Neural cell (in vitro differentiated cells): Measurements from ENCODE around the gene LIMS1. TPM values are rescaled to one million over a fixed set of nuclear protein-coding genes. Genes with fewer than 3 reads are reported as not detected.

ENCODE experiments used
- H2AFZ ChIP-seq: fragments of 200-600, 300-800 bp; sonication (generic), shearing (Covaris generic); 2 replicates; pipeline ENCODE4 v1.6.0; 2014; ENCODE audit warnings: low read depth, mild to moderate bottlenecking, antibody characterized with exemption, low read length, moderate library complexity
- H3F3A ChIP-seq: fragments of 200-600 bp; shearing (Covaris generic); 2 replicates; pipeline ENCODE4 v1.6.1; 2016; ENCODE audit warnings: mild to moderate bottlenecking, moderate library complexity, mixed read lengths, antibody characterized with exemption, low read length; ENCODE audit not compliant: insufficient read depth, poor library complexity, severe bottlenecking
- H3K27ac ChIP-seq: fragments of 200-600, 300-800 bp; sonication (generic), shearing (Covaris generic); 2 replicates; pipeline ENCODE4 v1.5.1; 2014; ENCODE audit warnings: mild to moderate bottlenecking, low read length, moderate library complexity
- H3K27me3 ChIP-seq: fragments of 300-800, 200-600 bp; sonication (generic), shearing (Covaris generic); 2 replicates; pipeline ENCODE4 v1.6.0; 2014; ENCODE audit warnings: mild to moderate bottlenecking, low read depth, low read length, moderate library complexity; ENCODE audit not compliant: insufficient read depth
- H3K36me3 ChIP-seq: fragments of 300-800, 200-600 bp; sonication (generic), shearing (Covaris generic); 2 replicates; pipeline ENCODE4 v1.5.1; 2014; ENCODE audit warnings: mild to moderate bottlenecking, antibody characterized with exemption, low read length, moderate library complexity; ENCODE audit not compliant: insufficient read depth
- H3K4me2 ChIP-seq: fragments of 300-800, 200-600 bp; sonication (generic), shearing (Covaris generic); 2 replicates; pipeline ENCODE4 v1.6.0; 2014; ENCODE audit warnings: mild to moderate bottlenecking, low read length
- H3K4me3 ChIP-seq: fragments of 300-800, 200-600 bp; sonication (generic), shearing (Covaris generic); 2 replicates; pipeline ENCODE4 v1.5.1; 2014; ENCODE audit warnings: mild to moderate bottlenecking, low read length, moderate library complexity
- H3K79me2 ChIP-seq: fragments of 200-600 bp; shearing (Covaris generic); replicated peaks from 2 replicates; pipeline ENCODE4 v1.6.0; 2014; ENCODE audit warnings: mild to moderate bottlenecking, low read length, moderate library complexity; ENCODE audit not compliant: insufficient read depth
- H3K9ac ChIP-seq: fragments of 300-800, 200-600 bp; sonication (generic), shearing (Covaris generic); 2 replicates; pipeline ENCODE4 v1.6.1; 2016; ENCODE audit warnings: mild to moderate bottlenecking, low read length, mixed read lengths
- H3K9me2 ChIP-seq: fragments of 200-600 bp; shearing (Covaris generic); 2 replicates; pipeline ENCODE4 v1.6.1; 2016; ENCODE audit warnings: mild to moderate bottlenecking, low read length, mixed read lengths; ENCODE audit not compliant: insufficient read depth
- H3K9me3 ChIP-seq: fragments of 200-600, 300-800 bp; sonication (generic), shearing (Covaris generic); 2 replicates; pipeline ENCODE4 v1.6.1; 2016; ENCODE audit warnings: mild to moderate bottlenecking, mixed run types, low read length, moderate library complexity, mixed read lengths
- H4K20me1 ChIP-seq: fragments of 200-600 bp; shearing (Covaris generic); 2 replicates; pipeline ENCODE4 v1.6.1; 2016; ENCODE audit warnings: mild to moderate bottlenecking, mixed run types; ENCODE audit not compliant: insufficient read depth
- CTCF ChIP-seq: fragments of 450-650 bp; IDR thresholded peaks from 2 replicates; pipeline ENCODE4 v1.5.1; 2014; ENCODE audit warnings: antibody characterized with exemption, mild to moderate bottlenecking, moderate library complexity; ENCODE audit not compliant: poor library complexity, severe bottlenecking
- EP300 ChIP-seq: fragments of 450-650 bp; conservative IDR thresholded peaks from 2 replicates; pipeline ENCODE4 v1.6.1; 2014; ENCODE audit warnings: antibody characterized with exemption, mild to moderate bottlenecking, moderate library complexity; ENCODE audit not compliant: poor library complexity, severe bottlenecking
- EZH2 ChIP-seq: fragments of 200-600, 300-800 bp; shearing (Covaris generic), sonication (generic); IDR thresholded peaks from 2 replicates; pipeline ENCODE4 v1.6.1; 2014; ENCODE audit warnings: antibody characterized with exemption, low read length, borderline replicate concordance, mild to moderate bottlenecking; ENCODE audit not compliant: insufficient read depth, poor library complexity, severe bottlenecking
- MXI1 ChIP-seq: fragments of 450-650 bp; conservative IDR thresholded peaks from 2 replicates; pipeline ENCODE4 v1.6.1; 2014; ENCODE audit warnings: antibody characterized with exemption, mild to moderate bottlenecking; ENCODE audit not compliant: poor library complexity, severe bottlenecking
- POLR2AphosphoS5 ChIP-seq: IDR thresholded peaks from 2 replicates; pipeline ENCODE4 v1.6.1; 2012
- RAD21 ChIP-seq: fragments of 450-650 bp; conservative IDR thresholded peaks from 2 replicates; pipeline ENCODE4 v1.6.1; 2014; ENCODE audit warnings: antibody characterized with exemption, mild to moderate bottlenecking, moderate library complexity
- REST ChIP-seq: IDR thresholded peaks from 2 replicates; pipeline ENCODE4 v1.6.1; 2012; ENCODE audit warnings: borderline replicate concordance
- SMC3 ChIP-seq: fragments of 450-650 bp; conservative IDR thresholded peaks from 2 replicates; pipeline ENCODE4 v1.6.1; 2014; ENCODE audit warnings: antibody characterized with exemption, mild to moderate bottlenecking, moderate library complexity; ENCODE audit not compliant: poor library complexity
- TAF1 ChIP-seq: IDR thresholded peaks from 2 replicates; pipeline ENCODE4 v1.6.1; 2012; ENCODE audit warnings: low read depth
- polyA plus RNA-seq: library from polyadenylated mRNA; depleted of rRNA; stranded (reverse); fragments of >200 nt; gene quantifications from 2 replicates; pipeline ENCODE4 v1.2.3, GENCODE V29; 2014

LIMS1 gene
- polyA plus RNA-seq, 1 donor from 2014 or later = 12.3 TPM

GRCh38 chr2:108604196-108604595 lies 69.9 kb downstream of the LIMS1 start:
- Histone ChIP-seq H2AFZ (no peak overlapping the region), H3K27ac (no peak overlapping the region), H3K27me3 (no peaks in the 10 kb centered on the region), H3K9me2 (no peaks in the 10 kb centered on the region), H3K4me2 (no peak overlapping the region), H3F3A (no peaks in the 10 kb centered on the region), H3K4me3 (no peak overlapping the region), H4K20me1 (no peaks in the 10 kb centered on the region), H3K79me2 (no peaks in the 10 kb centered on the region), H3K36me3 (no peaks in the 10 kb centered on the region), H3K9ac (no peak overlapping the region), H3K9me3 (no peaks in the 10 kb centered on the region)
- TF ChIP-seq EP300 (no peak), POLR2AphosphoS5 (no peak), EZH2 (no peak), REST (no peak), RAD21 (no peak), CTCF (no peak), TAF1 (no peak), MXI1 (no peak), SMC3 (no peak)

- Histone ChIP-seq H2AFZ (no peak overlapping the region), H3K4me2 (no peak overlapping the region), H3K27me3 (no peaks in the 10 kb centered on the region), H3F3A (no peaks in the 10 kb centered on the region), H3K4me3 (no peak overlapping the region), H3K9me2 (no peaks in the 10 kb centered on the region), H3K9ac (no peak overlapping the region), H3K9me3 (no peaks in the 10 kb centered on the region), H3K27ac (no peak overlapping the region), H4K20me1 (no peaks in the 10 kb centered on the region), H3K36me3 (no peaks in the 10 kb centered on the region), H3K79me2 (no peaks in the 10 kb centered on the region)
- no peak for TF ChIP-seq REST
- no peak for TF ChIP-seq EZH2
- no peak for TF ChIP-seq RAD21
- no peak for TF ChIP-seq SMC3
- TF ChIP-seq POLR2AphosphoS5 = no peak
- TF ChIP-seq CTCF = no peak
- no peak for TF ChIP-seq MXI1
- TF ChIP-seq TAF1 = no peak
- no peak for TF ChIP-seq EP300
Observed at GRCh38 chr2:108605947-108606346, 71.7 kb downstream of the LIMS1 start.
